ENCODE data around the gene AXL.

- TF ChIP-seq EP300 (IDR thresholded peaks at IDR 0.05) = no peak
- TF ChIP-seq CTCF (IDR thresholded peaks at IDR 0.05) = no peak
- no peak for TF ChIP-seq POLR2A (IDR thresholded peaks at IDR 0.05)
These were observed 30.8 kb downstream of the AXL start for GRCh38 chr19:41249707-41250423.

Measured in tibial nerve (tissue), 4 donors.